GM23248 (cell line): ENCODE data around the gene NRP2. TPM values are rescaled to one million over a fixed set of nuclear protein-coding genes. Genes with fewer than 3 reads are reported as not detected.

Experiments used
- DNase-seq: peaks from one replicate; pipeline ENCODE4 v3.0.0-alpha.2; 2015
- H2AFZ ChIP-seq: fragments of 200-600 bp; sonication (generic); 2 replicates; pipeline ENCODE4 v1.6.1; 2016; ENCODE audit warnings: antibody characterized with exemption
- H3F3A ChIP-seq: fragments of 200-600 bp; sonication (generic); 2 replicates; pipeline ENCODE4 v1.6.1; 2016; ENCODE audit warnings: mild to moderate bottlenecking, antibody characterized with exemption, mixed run types; ENCODE audit not compliant: insufficient read depth
- H3K27ac ChIP-seq: fragments of 200-600 bp; sonication (generic); 2 replicates; pipeline ENCODE4 v1.5.1; 2016; ENCODE audit warnings: mild to moderate bottlenecking
- H3K27me3 ChIP-seq: fragments of 200-600 bp; sonication (generic); replicated peaks from 2 replicates; pipeline ENCODE4 v1.6.1; 2016; ENCODE audit warnings: mild to moderate bottlenecking; ENCODE audit not compliant: insufficient read depth
- H3K36me3 ChIP-seq: fragments of 200-600 bp; sonication (generic); 2 replicates; pipeline ENCODE4 v1.6.1; 2016; ENCODE audit warnings: low read depth, mild to moderate bottlenecking
- H3K4me1 ChIP-seq: fragments of 200-600 bp; sonication (generic); 2 replicates; pipeline ENCODE4 v1.6.1; 2016; ENCODE audit warnings: mild to moderate bottlenecking; ENCODE audit not compliant: insufficient read depth
- H3K4me2 ChIP-seq: fragments of 200-600 bp; sonication (generic); one replicate; pipeline ENCODE4 v1.6.1; 2016; ENCODE audit warnings: mild to moderate bottlenecking; ENCODE audit not compliant: unreplicated experiment
- H3K4me3 ChIP-seq: fragments of 200-600 bp; sonication (generic); 2 replicates; pipeline ENCODE4 v1.5.1; 2016; ENCODE audit warnings: mild to moderate bottlenecking
- H3K79me2 ChIP-seq: fragments of 200-600 bp; sonication (generic); 2 replicates; pipeline ENCODE4 v1.6.1; 2016; ENCODE audit warnings: mild to moderate bottlenecking; ENCODE audit not compliant: insufficient read depth
- H3K9ac ChIP-seq: fragments of 200-600 bp; sonication (generic); 2 replicates; pipeline ENCODE4 v1.6.1; 2016; ENCODE audit warnings: mild to moderate bottlenecking
- H3K9me2 ChIP-seq: fragments of 200-600 bp; sonication (generic); 2 replicates; pipeline ENCODE4 v1.6.1; 2016; ENCODE audit warnings: mixed run types, mild to moderate bottlenecking, moderate library complexity; ENCODE audit not compliant: insufficient read depth
- H3K9me3 ChIP-seq: fragments of 200-600 bp; sonication (generic); one replicate; pipeline ENCODE4 v1.6.1; 2017; ENCODE audit warnings: low read depth
- H4K20me1 ChIP-seq: fragments of 200-600 bp; sonication (generic); 2 replicates; pipeline ENCODE4 v1.6.0; 2016; ENCODE audit not compliant: insufficient read depth
- EZH2 ChIP-seq: fragments of 200-600 bp; sonication (generic); IDR thresholded peaks from 2 replicates; pipeline ENCODE4 v1.6.1; 2018; ENCODE audit warnings: antibody characterized with exemption, mild to moderate bottlenecking; ENCODE audit not compliant: insufficient read depth, poor library complexity, severe bottlenecking
- EZH2phosphoT487 ChIP-seq: fragments of 200-600 bp; sonication (generic); IDR thresholded peaks from 2 replicates; pipeline ENCODE4 v1.6.1; 2018; ENCODE audit warnings: antibody characterized with exemption, moderate library complexity, mild to moderate bottlenecking, low read depth; ENCODE audit not compliant: insufficient read depth
- WGBS, 2 experiments: methylation state at CpG; one replicate each; pipeline ENCODE4 v1.1.6; 2015 to 2017; ENCODE audit warnings: low lambda C conversion rate in 2 of 2, low coverage in 1 of 2; ENCODE audit errors: missing lambda C conversion rate in 2 of 2; 5-methylcytosine and 5-hydroxymethylcytosine counted together
- in situ Hi-C: fragments of 300-500 bp; cut with MboI; formaldehyde crosslinking; loops from 2 replicates; pipeline ENCODE4 v1.15.0; 2020
- polyA plus RNA-seq: library from polyadenylated mRNA; unstranded; fragments of >200 nt; fragmentation: Nextera tagmentation; extraction: Ambion mirVana; gene quantifications from 2 replicates; pipeline ENCODE4 v1.2.1, GENCODE V29; 2016
- total RNA-seq: library from RNA; depleted of rRNA; stranded (reverse); fragments of >200 nt; shearing (Covaris generic); gene quantifications from 2 replicates; pipeline ENCODE4 v1.2.3, GENCODE V29; 2014

Gene NRP2
- total and polyA plus RNA-seq, 2 experiments from 2014 or later: 6.9 to 9.0 TPM

DNA sequence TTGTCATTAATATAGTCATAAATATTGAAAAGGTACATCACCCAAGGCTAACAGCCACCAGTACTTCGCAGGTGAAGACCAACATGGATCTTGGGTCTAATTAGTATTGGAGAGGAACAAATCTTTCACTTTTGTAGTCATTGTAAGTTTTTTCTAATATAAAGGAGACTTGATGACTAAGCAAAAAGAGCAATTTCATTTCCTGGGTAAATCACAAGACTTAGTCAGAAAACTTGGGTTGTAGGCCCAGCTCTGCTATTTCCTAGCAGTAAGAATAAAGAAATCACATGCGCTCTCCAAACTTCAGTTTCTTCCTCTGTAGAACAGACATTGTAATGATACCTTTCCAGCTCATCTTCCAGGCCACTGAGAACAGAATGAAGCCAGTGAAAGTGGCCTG lies 40.9 kb downstream of the NRP2 start:
- no peak for TF ChIP-seq EZH2phosphoT487
- no peak for TF ChIP-seq EZH2
- no peaks in the 10 kb centered on the region for H3K9me3 ChIP-seq
- H3K4me2 ChIP-seq: no peak overlapping the region
- DNase-seq: peak; percentile 56
- H3K27me3 ChIP-seq: no peaks in the 10 kb centered on the region
- 84 to 88% methylated on average over 2 of the region's 2 CpGs for WGBS, 2 experiments
- H3K9me2 ChIP-seq: no peaks in the 10 kb centered on the region
- no peaks in the 10 kb centered on the region for H4K20me1 ChIP-seq
- in situ Hi-C loops: no loop called here
- H3K79me2 ChIP-seq: no peaks in the 10 kb centered on the region
- no peaks in the 10 kb centered on the region for H3F3A ChIP-seq
- no peaks in the 10 kb centered on the region for H3K4me1 ChIP-seq
- no peaks in the 10 kb centered on the region for H3K36me3 ChIP-seq
- H2AFZ ChIP-seq: 0 out of 2 replicates have a peak overlapping the region, but pooled peaks have one; percentile 19
- no peak overlapping the region for H3K27ac ChIP-seq
- no peak overlapping the region for H3K9ac ChIP-seq
- no peak overlapping the region for H3K4me3 ChIP-seq

DNA sequence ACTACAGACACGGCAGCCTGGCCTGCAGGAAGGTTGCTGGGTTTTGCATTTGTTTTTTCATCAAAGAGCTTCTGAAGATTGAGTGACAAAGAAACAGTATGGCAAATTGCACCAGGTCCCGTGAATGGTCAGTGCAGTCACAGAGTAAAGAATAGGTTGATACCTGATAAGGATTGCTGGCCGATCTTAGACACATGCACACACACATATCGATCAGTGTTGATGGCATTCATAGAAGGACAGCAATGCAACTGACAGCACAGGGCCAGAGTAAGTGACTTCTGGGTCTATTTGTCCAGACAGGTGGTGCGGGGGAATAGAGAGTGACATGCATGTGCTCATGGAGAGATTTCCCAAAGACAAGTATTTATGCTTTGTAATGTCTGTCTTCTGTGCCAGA lies 42.8 kb downstream of the NRP2 start:
- no peak overlapping the region for H3K4me3 ChIP-seq
- WGBS, 2 experiments: 96 to 100% methylated on average over 5 of the region's 5 CpGs
- no peak overlapping the region for H3K27ac ChIP-seq
- DNase-seq: no peak
- TF ChIP-seq EZH2phosphoT487 (no peak), EZH2 (no peak)
- no peaks in the 10 kb centered on the region for H3K9me3 ChIP-seq
- no peaks in the 10 kb centered on the region for H4K20me1 ChIP-seq
- no peak overlapping the region for H2AFZ ChIP-seq
- no peak overlapping the region for H3K9ac ChIP-seq
- in situ Hi-C loops: no loop called here
- H3F3A ChIP-seq: no peaks in the 10 kb centered on the region
- no peaks in the 10 kb centered on the region for H3K79me2 ChIP-seq
- no peaks in the 10 kb centered on the region for H3K9me2 ChIP-seq
- no peak overlapping the region for H3K4me2 ChIP-seq
- H3K4me1 ChIP-seq: no peaks in the 10 kb centered on the region
- no peaks in the 10 kb centered on the region for H3K27me3 ChIP-seq
- no peaks in the 10 kb centered on the region for H3K36me3 ChIP-seq

DNA sequence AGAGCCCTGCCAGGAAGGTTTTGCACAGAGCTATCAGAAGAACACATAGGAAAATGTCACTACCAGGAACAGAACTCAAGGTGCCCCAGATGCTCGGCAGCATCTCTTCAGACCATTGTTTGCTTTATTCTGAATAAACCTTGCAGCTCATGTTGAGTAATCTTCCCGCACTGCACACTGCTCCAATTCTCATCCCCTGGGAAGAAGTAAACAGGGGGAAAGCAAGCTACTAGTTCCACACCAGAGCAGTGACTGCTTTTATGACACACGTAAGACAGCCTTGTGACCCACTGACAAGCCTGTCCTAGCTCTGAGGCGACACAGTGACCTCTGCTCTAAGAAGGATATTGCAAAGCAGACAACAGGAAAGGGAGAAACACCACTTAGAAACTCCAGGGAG lies 44.2 kb downstream of the NRP2 start:
- Histone ChIP-seq H3K4me3 (no peak overlapping the region), H3K4me1 (peaks cover 11% of the 10 kb centered on the region), H3K4me2 (no peak overlapping the region), H4K20me1 (no peaks in the 10 kb centered on the region), H3K9me2 (no peaks in the 10 kb centered on the region), H3K27ac (no peak overlapping the region), H3K9me3 (no peaks in the 10 kb centered on the region), H2AFZ (no peak overlapping the region), H3F3A (peaks cover 9% of the 10 kb centered on the region), H3K9ac (no peak overlapping the region), H3K36me3 (no peaks in the 10 kb centered on the region), H3K27me3 (no peaks in the 10 kb centered on the region), H3K79me2 (no peaks in the 10 kb centered on the region)
- 92 to 96% methylated on average over 4 of the region's 4 CpGs for WGBS, 2 experiments
- TF ChIP-seq EZH2 (no peak), EZH2phosphoT487 (no peak)
- DNase-seq: no peak
- in situ Hi-C loops: no loop called here

DNA sequence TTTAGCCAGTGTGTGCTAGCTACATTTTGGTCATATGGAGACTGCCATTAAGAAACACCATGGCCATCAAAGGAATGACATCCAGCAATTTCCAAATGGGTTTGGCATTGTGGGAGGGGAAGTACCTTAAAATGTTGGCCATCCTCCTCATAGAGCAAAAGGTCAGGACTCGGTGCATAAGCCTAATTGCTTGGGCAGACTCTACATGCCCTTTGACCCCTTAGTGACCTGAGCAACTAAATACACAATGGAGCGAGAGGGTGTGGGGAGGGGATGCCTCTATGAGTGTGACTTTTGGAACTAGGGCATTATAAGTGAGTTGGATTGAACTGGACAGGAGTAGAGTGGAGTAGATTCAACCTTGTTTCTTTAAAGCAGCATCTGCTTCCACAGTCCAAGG lies 44.9 kb downstream of the NRP2 start:
- TF ChIP-seq EZH2phosphoT487 (no peak), EZH2 (no peak)
- Histone ChIP-seq H3K79me2 (no peaks in the 10 kb centered on the region), H3K4me2 (no peak overlapping the region), H3F3A (peaks cover 14% of the 10 kb centered on the region), H3K9ac (no peak overlapping the region), H3K27ac (no peak overlapping the region), H3K9me3 (no peaks in the 10 kb centered on the region), H4K20me1 (no peaks in the 10 kb centered on the region), H3K4me3 (no peak overlapping the region), H3K27me3 (no peaks in the 10 kb centered on the region), H2AFZ (no peak overlapping the region), H3K36me3 (no peaks in the 10 kb centered on the region), H3K9me2 (no peaks in the 10 kb centered on the region), H3K4me1 (peaks cover 17% of the 10 kb centered on the region)
- in situ Hi-C loops: no loop called here
- no peak for DNase-seq
- WGBS, 2 experiments: 96 to 98% methylated on average over 2 of the region's 2 CpGs

DNA sequence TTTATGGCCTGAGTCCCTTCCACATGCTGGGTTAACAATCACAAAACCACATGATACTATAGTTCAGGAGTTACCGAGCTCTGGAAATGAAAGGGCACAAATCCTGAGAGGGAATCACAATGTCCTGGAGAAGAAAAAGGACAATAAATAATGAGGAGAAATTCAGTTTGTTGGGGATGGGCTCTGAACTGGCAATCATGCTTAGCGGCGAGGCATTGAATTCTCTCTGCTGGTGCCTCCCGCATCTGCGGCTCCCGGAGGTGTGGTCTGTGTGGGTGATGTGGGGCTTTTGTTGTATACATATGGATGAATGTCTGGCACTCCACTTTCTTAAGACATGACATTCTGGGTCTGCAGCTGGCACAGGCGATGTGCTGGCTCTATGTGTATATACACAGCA lies 46.1 kb downstream of the NRP2 start:
- Histone ChIP-seq H2AFZ (no peak overlapping the region), H3F3A (peaks cover 19% of the 10 kb centered on the region), H3K27ac (no peak overlapping the region), H3K4me2 (no peak overlapping the region), H3K9me3 (no peaks in the 10 kb centered on the region), H3K9ac (no peak overlapping the region), H3K4me3 (no peak overlapping the region), H3K79me2 (no peaks in the 10 kb centered on the region), H3K27me3 (no peaks in the 10 kb centered on the region), H3K36me3 (no peaks in the 10 kb centered on the region), H3K4me1 (peaks cover 21% of the 10 kb centered on the region), H3K9me2 (no peaks in the 10 kb centered on the region), H4K20me1 (no peaks in the 10 kb centered on the region)
- TF ChIP-seq EZH2 (no peak), EZH2phosphoT487 (no peak)
- 94 to 95% methylated on average over 7 of the region's 7 CpGs for WGBS, 2 experiments
- DNase-seq: no peak
- in situ Hi-C loops: no loop called here
